HAP-1 (cell line): ENCODE measurements around the gene GFPT2.

ENCODE experiments used
- DNase-seq, 2 experiments: peaks; one replicate each; pipeline ENCODE4 v3.0.0-alpha.2; 2016 to 2020; ENCODE audit warnings: low spot score in 2 of 2
- H3K27me3 ChIP-seq: fragments of 250-450 bp; sonication (Bioruptor Pico); 2 replicates; pipeline ENCODE4 v1.5.1; 2020; ENCODE audit warnings: low read depth, mild to moderate bottlenecking, moderate library complexity
- H3K36me3 ChIP-seq: fragments of 250-450 bp; sonication (Bioruptor Pico); replicated peaks from 2 replicates; pipeline ENCODE4 v1.5.1; 2020; ENCODE audit warnings: mild to moderate bottlenecking
- H3K4me1 ChIP-seq: fragments of 250-450 bp; sonication (Bioruptor Pico); 2 replicates; pipeline ENCODE4 v1.5.1; 2020; ENCODE audit warnings: mild to moderate bottlenecking
- H3K4me3 ChIP-seq: fragments of 250-450 bp; sonication (Bioruptor Pico); 2 replicates; pipeline ENCODE4 v1.5.1; 2020; ENCODE audit warnings: mild to moderate bottlenecking, moderate library complexity
- H3K9me3 ChIP-seq: fragments of 250-450 bp; sonication (Bioruptor Pico); 2 replicates; pipeline ENCODE4 v1.5.1; 2020; ENCODE audit warnings: mild to moderate bottlenecking, moderate library complexity
- in situ Hi-C: fragments of 300-500 bp; cut with MboI; formaldehyde crosslinking; loops from 3 replicates; pipeline ENCODE4 v1.14.3; 2020; ENCODE audit warnings: low sequenced_read_pairs, inconsistent platforms, mixed read lengths

GFPT2 gene

DNA sequence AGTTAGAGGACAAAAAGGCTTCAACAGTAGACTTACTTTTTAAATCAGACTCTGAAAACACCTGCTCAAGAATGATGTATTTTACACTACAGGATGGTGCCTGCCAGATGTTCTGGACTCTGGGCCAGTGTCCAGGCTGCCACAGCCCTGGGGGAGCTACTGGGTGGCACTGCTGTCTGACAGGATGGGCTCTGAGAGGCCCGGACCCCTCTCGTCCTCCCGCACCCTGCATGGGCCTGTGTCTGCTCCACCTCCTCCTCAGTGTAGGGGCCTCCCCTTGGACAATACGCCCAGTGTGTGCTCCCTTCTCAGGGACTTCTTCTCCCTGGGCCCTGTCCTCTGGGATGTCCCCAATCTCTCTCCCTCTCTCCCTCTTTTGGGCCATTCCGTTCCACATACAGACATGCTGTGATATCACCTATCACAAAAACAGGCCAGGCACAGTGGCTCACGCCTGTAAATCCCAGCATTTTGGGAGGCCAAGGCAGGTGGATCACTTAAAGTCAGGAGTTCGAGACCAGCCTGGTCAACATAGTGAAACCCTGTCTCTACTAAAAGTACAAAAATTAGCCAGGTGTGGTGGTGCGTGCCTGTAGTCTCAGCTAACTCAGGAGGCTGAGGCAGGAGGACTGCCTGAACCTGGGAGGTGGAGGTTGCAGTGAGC is 23.4 kb downstream of the GFPT2 start:
- H3K9me3 ChIP-seq = no peaks in the 10 kb centered on the region
- DNase-seq = no peak
- no peak overlapping the region for H3K4me3 ChIP-seq
- in situ Hi-C loops = no loop called here
- no peaks in the 10 kb centered on the region for H3K27me3 ChIP-seq
- peaks cover 24% of the 10 kb centered on the region for H3K36me3 ChIP-seq
- no peaks in the 10 kb centered on the region for H3K4me1 ChIP-seq

- Histone ChIP-seq H3K27me3 (no peaks in the 10 kb centered on the region), H3K4me1 (no peaks in the 10 kb centered on the region), H3K36me3 (peaks cover 19% of the 10 kb centered on the region), H3K9me3 (no peaks in the 10 kb centered on the region), H3K4me3 (no peak overlapping the region)
- no peak for DNase-seq
- in situ Hi-C loops = no loop called here
Measured at GRCh38 chr5:180329138-180329435, 24.0 kb downstream of the GFPT2 start.

DNA sequence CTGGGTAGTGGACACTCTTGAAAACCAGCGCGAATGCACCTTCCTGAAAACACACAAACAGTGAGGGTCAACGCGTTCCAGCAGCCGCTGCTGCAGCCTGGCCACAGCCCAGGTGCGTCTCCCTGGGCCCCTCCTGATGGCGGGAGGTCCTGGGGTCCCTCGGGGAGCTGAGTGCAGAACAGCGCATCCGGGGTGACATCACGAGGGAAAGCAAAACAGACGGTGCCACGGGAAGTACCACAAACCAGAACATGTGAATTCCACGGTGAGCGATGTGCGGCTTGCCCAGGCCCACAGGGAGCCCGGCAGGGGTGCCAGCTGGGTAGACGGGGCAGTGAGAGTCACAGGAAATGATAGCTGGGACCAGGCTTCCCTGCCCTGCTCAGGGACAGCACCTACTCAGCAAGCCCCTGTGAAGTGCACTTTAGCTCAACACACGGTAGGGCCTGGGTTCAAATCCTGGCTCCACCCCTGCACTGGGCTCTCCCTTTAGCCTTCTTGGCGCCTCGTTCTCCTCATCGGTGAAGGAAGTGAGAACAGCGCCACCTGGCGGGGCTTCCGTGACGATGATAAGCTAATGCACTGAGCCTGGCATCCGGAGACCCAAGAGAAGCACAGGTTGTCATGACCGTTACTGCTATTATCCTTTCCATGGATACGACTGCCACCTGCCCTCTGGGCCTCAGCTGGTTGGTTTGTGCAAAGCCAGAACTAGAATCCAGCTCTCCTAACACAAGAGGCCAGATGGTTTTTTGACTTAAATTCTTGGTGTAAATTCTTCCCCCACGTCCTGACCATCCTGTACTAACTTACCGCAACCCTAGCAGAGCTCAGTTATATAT is 24.6 kb downstream of the GFPT2 start:
- no peak overlapping the region for H3K4me3 ChIP-seq
- no peaks in the 10 kb centered on the region for H3K27me3 ChIP-seq
- no peaks in the 10 kb centered on the region for H3K4me1 ChIP-seq
- H3K36me3 ChIP-seq = peaks cover 23% of the 10 kb centered on the region
- peak; percentile 59 to 90 for DNase-seq
- in situ Hi-C loops = no loop called here
- no peaks in the 10 kb centered on the region for H3K9me3 ChIP-seq

GRCh38 chr5:180326989-180327565 is 26.1 kb downstream of the GFPT2 start:
- H3K4me3 ChIP-seq = no peak overlapping the region
- in situ Hi-C loops = no loop called here
- DNase-seq = no peak
- no peaks in the 10 kb centered on the region for H3K27me3 ChIP-seq
- H3K9me3 ChIP-seq = no peaks in the 10 kb centered on the region
- peaks cover 23% of the 10 kb centered on the region for H3K36me3 ChIP-seq
- H3K4me1 ChIP-seq = no peaks in the 10 kb centered on the region

- Histone ChIP-seq H3K4me1 (no peaks in the 10 kb centered on the region), H3K27me3 (no peaks in the 10 kb centered on the region), H3K9me3 (no peaks in the 10 kb centered on the region), H3K36me3 (peaks cover 15% of the 10 kb centered on the region), H3K4me3 (no peak overlapping the region)
- in situ Hi-C loops = no loop called here
- no peak for DNase-seq
Measured at GRCh38 chr5:180324601-180324950, 28.6 kb downstream of the GFPT2 start.

DNA sequence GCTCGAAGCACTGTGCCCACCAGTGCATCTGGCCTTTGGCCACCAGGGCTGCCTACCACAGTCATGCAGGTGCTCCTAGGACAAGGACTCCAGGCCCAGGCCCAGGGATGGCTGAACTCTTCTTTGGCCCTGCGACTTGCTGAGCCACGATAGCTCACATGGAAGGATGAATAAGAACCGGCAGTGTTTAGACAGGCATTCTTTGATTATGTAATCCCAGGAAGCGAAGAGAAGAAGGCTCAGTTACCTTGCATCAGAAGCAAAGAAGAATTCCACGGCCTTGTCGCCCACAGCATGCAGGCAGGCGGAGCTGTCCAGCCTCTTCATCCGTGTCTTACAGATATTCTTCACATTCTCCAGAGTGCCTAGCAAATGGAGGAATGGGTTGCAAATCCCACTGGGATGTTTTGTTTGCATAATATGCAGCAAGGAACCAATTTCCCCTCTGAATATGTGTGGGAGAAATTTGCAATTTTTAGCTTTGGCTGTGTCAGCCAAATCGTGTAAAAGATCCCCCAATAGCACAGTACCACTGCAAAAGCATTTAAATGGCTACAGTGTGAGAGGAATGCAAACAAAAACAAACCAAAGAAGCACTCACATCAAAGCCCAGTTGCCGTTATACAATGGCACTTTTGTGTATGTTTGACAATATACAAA is 29.1 kb downstream of the GFPT2 start:
- Histone ChIP-seq H3K4me3 (no peak overlapping the region), H3K27me3 (no peaks in the 10 kb centered on the region), H3K9me3 (no peaks in the 10 kb centered on the region), H3K4me1 (no peaks in the 10 kb centered on the region), H3K36me3 (peaks cover 13% of the 10 kb centered on the region)
- in situ Hi-C loops = no loop called here
- no peak for DNase-seq

DNA sequence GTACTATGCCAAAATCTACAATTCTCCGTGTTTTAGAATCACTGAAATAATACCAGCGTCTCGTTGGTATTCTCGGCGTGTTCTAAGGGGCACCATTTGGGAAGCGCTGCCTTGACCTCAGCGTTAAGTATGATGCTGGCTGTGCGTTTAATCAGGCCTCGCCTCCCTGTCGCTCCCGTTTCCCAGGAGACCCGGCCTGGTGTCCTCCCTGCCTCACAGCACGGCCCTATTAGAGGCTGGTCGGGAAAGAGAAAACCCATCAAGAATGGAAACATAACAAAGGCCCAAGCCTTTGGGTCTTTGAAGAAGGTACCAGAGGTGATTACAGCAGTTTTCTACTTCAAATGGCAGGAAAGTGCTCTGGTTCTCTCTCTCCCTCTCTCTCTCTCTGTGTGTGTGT is 30.0 kb downstream of the GFPT2 start:
- no peak for DNase-seq
- Histone ChIP-seq H3K9me3 (no peaks in the 10 kb centered on the region), H3K4me3 (no peak overlapping the region), H3K36me3 (peaks cover 12% of the 10 kb centered on the region), H3K27me3 (no peaks in the 10 kb centered on the region), H3K4me1 (no peaks in the 10 kb centered on the region)
- in situ Hi-C loops = no loop called here

DNA sequence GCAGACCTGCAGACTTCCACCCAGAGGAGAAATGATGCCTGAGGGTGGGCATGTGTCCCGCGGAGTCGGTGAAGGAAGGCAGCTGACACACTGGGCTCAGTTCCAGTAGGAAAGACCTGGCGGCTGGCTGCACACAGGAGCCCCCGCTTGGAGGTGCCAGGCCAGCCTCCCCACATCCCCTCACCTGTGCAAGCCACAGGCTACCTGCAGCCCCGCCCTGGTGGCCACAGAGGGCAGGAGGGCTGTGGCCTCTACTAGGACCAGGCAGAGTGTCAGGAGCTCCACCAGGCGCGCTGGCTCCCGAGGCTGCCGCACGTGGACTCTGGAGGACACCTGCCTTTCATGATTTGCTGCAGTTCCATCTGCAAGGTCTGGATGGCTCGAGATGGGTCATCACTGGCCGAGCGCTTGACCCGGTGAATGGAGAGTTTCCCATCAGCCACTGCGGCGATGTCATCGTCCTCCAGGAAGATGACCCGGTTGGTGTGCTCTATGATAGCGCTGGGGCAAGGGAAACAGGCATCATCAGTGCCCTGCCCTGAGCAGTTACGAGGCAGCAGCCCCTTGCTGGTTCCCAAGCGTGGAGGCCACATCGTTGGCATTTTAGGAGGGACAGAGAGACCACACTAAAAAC is 34.6 kb downstream of the GFPT2 start:
- no peak overlapping the region for H3K4me3 ChIP-seq
- in situ Hi-C loops = no loop called here
- H3K36me3 ChIP-seq = peaks cover 10% of the 10 kb centered on the region

GRCh38 chr5:180316586-180316985 is 36.5 kb downstream of the GFPT2 start:
- no peaks in the 10 kb centered on the region for H3K9me3 ChIP-seq
- H3K36me3 ChIP-seq = 0 out of 2 replicates have a peak, but pooled peaks cover 10% of the 10 kb centered on the region
- in situ Hi-C loops = no loop called here
- no peaks in the 10 kb centered on the region for H3K27me3 ChIP-seq
- no peak for DNase-seq
- peaks cover 4% of the 10 kb centered on the region; the same call in 1 of the 2 replicates for H3K4me1 ChIP-seq
- H3K4me3 ChIP-seq = no peak overlapping the region

More for the DNA sequence above, 34.6 kb downstream of the GFPT2 start:
- Histone ChIP-seq H3K27me3 (no peaks in the 10 kb centered on the region), H3K4me1 (peaks cover 4% of the 10 kb centered on the region; the same call in 1 of the 2 replicates), H3K9me3 (no peaks in the 10 kb centered on the region)
- no peak for DNase-seq

DNA sequence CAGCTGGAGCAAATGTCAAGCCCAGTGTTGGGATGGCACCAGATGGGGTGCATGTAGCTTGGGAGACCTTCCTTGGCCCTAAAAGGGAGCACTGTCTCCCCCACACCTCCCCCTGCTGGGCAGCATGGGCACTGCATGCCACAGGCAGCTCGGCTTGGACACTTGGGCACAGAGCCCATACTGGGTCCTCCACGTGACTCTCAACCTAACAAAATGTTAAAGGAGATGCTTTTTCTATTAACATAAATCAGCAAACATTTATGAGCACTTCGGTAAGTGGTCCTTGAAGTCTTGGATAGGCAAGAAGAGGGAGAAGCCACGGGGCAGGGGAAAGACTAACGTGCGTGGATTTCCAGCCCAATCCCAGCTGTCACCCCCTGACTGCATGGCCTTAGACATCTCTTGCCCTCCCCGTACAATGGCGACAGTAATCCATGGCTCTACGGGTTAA is 37.3 kb downstream of the GFPT2 start:
- DNase-seq = peak in 1 of 2 experiments; percentile 74
- no peaks in the 10 kb centered on the region for H3K9me3 ChIP-seq

GRCh38 chr5:180313677-180314505 is 39.2 kb downstream of the GFPT2 start:
- DNase-seq = peak; percentile 39
- Histone ChIP-seq H3K9me3 (no peaks in the 10 kb centered on the region), H3K27me3 (no peaks in the 10 kb centered on the region), H3K4me3 (no peak overlapping the region), H3K36me3 (peaks cover 10% of the 10 kb centered on the region; the same call in 1 of the 2 replicates), H3K4me1 (peaks cover 4% of the 10 kb centered on the region; the same call in 1 of the 2 replicates)
- in situ Hi-C loops = no loop called here

More for the DNA sequence above, 37.3 kb downstream of the GFPT2 start:
- H3K27me3 ChIP-seq = no peaks in the 10 kb centered on the region
- H3K36me3 ChIP-seq = peaks cover 10% of the 10 kb centered on the region; the same call in 1 of the 2 replicates
- H3K4me3 ChIP-seq = no peak overlapping the region
- in situ Hi-C loops = no loop called here
- H3K4me1 ChIP-seq = peaks cover 4% of the 10 kb centered on the region; the same call in 1 of the 2 replicates

- Histone ChIP-seq H3K9me3 (no peaks in the 10 kb centered on the region), H3K4me3 (no peak overlapping the region), H3K27me3 (no peaks in the 10 kb centered on the region), H3K4me1 (peaks cover 4% of the 10 kb centered on the region; the same call in 1 of the 2 replicates), H3K36me3 (peaks cover 3% of the 10 kb centered on the region; the same call in 1 of the 2 replicates)
- no peak for DNase-seq
- in situ Hi-C loops = no loop called here
Measured at GRCh38 chr5:180311216-180311615, 41.9 kb downstream of the GFPT2 start.

DNA sequence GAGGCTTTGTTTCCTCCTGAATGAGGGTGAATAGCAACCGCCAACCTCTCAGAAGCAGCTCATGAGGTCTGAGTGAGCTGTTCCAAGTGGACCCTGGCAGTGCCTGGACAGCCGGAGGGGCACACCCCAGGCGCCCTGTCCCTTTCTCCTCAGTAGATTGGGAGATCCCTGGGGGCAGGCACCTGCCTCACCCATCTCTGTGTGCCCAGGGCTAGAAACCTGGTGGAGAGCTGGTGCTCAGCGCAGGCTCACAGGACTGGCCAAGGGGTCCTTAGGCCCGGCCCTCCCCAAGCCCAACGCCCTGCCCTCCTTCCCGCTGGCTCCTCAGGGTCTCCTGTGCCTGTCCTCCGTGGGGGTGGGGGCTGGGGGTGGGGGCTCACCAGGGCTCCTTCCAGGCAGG is 46.3 kb downstream of the GFPT2 start:
- Histone ChIP-seq H3K4me1 (no peaks in the 10 kb centered on the region), H3K4me3 (no peak overlapping the region), H3K36me3 (peaks cover 4% of the 10 kb centered on the region), H3K27me3 (no peaks in the 10 kb centered on the region), H3K9me3 (no peaks in the 10 kb centered on the region)
- no peak for DNase-seq
- in situ Hi-C loops = no loop called here
